Esophagus muscularis mucosa (tissue), 4 donors: ENCODE data around the gene TMEM185A. TPM values are rescaled to one million over a fixed set of nuclear protein-coding genes. Genes with fewer than 3 reads are reported as not detected.
"Not testable (repeated sequence)": the region's sequence is repeated elsewhere in the genome, so short reads cannot be mapped to it uniquely, and the experiment has no call there.

Experiments
- DNase-seq: peaks from one replicate; pipeline ENCODE4 v3.0.0-alpha.2; 2017; ENCODE audit errors: extremely low spot score
- H3K27ac ChIP-seq, 4 donors: fragments of 200-600 bp; sonication (generic); replicated peaks in 1 of 4; 1 replicate in 3 of 4; 2 replicates in 1 of 4; pipeline ENCODE4 v1.5.1; 2016 to 2019; ENCODE audit warnings: mild to moderate bottlenecking in 1 of 4
- H3K27me3 ChIP-seq, 4 donors: fragments of 200-600 bp; sonication (generic); one replicate each; pipeline versions ENCODE4 v1.5.1 to v1.6.0; 2016 to 2019
- H3K36me3 ChIP-seq, 4 donors: fragments of 200-600 bp; sonication (generic); one replicate each; pipeline ENCODE4 v1.5.1; 2016 to 2019
- H3K4me1 ChIP-seq, 4 donors: fragments of 200-600 bp; sonication (generic); one replicate each; pipeline ENCODE4 v1.5.1; 2016 to 2019
- H3K4me3 ChIP-seq, 4 donors: fragments of 200-600 bp; sonication (generic); 1 replicate in 2 of 4; 2 replicates in 2 of 4; pipeline ENCODE4 v1.5.1; 2016 to 2019; ENCODE audit warnings: mild to moderate bottlenecking in 4 of 4, moderate library complexity in 1 of 4
- H3K9me3 ChIP-seq, 4 donors: fragments of 200-600 bp; sonication (generic); 1 replicate in 3 of 4; 2 replicates in 1 of 4; pipeline ENCODE4 v1.5.1; 2016 to 2019
- CTCF ChIP-seq, 3 experiments: fragments of 200-600 bp in 2 of 3; fragments of 450-650 bp in 1 of 3; sonication (generic) in 2 of 3; IDR thresholded peaks; one replicate each; pipeline ENCODE4 v1.5.1; 2017 to 2019; ENCODE audit warnings: antibody characterized with exemption in 3 of 3, mild to moderate bottlenecking in 2 of 3, moderate library complexity in 1 of 3
- EP300 ChIP-seq: sonication (generic); formaldehyde crosslinking; IDR thresholded peaks from one replicate; pipeline ENCODE4 v1.6.1; 2017; ENCODE audit warnings: antibody characterized with exemption
- POLR2A ChIP-seq: fragments of 450-650 bp; IDR thresholded peaks from one replicate; pipeline ENCODE4 v1.6.1; 2017; ENCODE audit warnings: antibody characterized with exemption, moderate library complexity, mild to moderate bottlenecking, low read depth
- POLR2AphosphoS5 ChIP-seq, 2 donors: sonication (generic); formaldehyde crosslinking; IDR thresholded peaks; one replicate each; pipeline ENCODE4 v1.6.1; 2017; ENCODE audit warnings: antibody characterized with exemption in 2 of 2
- WGBS: methylation state at CpG from one replicate; pipeline ENCODE4 v1.1.5; 2018; 5-methylcytosine and 5-hydroxymethylcytosine counted together
- intact Hi-C: fragments of 100-400 bp; cut with DNase I; formaldehyde crosslinking; loops from one replicate; pipeline ENCODE4 v1.15.1; 2023
- total RNA-seq, 4 donors: library from RNA; depleted of rRNA; stranded (reverse); fragments of >200 nt; gene quantifications; one replicate each; pipeline versions ENCODE4 v1.1.0 to v1.2.1, GENCODE V29; 2016

TMEM185A gene
- total RNA-seq, 4 donors from 2014 or later = 11.2 to 26.2 (median 16.5) TPM

- DNase-seq = no peak
- Histone ChIP-seq H3K27ac (no peak overlapping the region), H3K27me3 (no peaks in the 10 kb centered on the region), H3K4me1 (peaks cover 0 to 4% (median 0%) of the 10 kb centered on the region in 4 donors), H3K36me3 (no peaks in the 10 kb centered on the region), H3K4me3 (no peak overlapping the region), H3K9me3 (no peaks in the 10 kb centered on the region)
- intact Hi-C loops = no loop called here
- TF ChIP-seq CTCF (IDR thresholded peaks at IDR 0.05) (no peak), POLR2AphosphoS5 (IDR thresholded peaks at IDR 0.05) (no peak), EP300 (no peak), POLR2A (no peak)
- WGBS = 35% methylated on average over 2 of the region's 2 CpGs
Observed at GRCh38 chrX:149569770-149570169, 61.8 kb downstream of the TMEM185A start.

GRCh38 chrX:149568701-149569296, 62.8 kb downstream of the TMEM185A start:
- Histone ChIP-seq H3K27ac (no peak overlapping the region), H3K36me3 (no peaks in the 10 kb centered on the region), H3K4me3 (no peak overlapping the region), H3K4me1 (peaks cover 0 to 4% (median 0%) of the 10 kb centered on the region in 4 donors), H3K27me3 (no peaks in the 10 kb centered on the region), H3K9me3 (no peaks in the 10 kb centered on the region)
- intact Hi-C loops = no loop called here
- DNase-seq = no peak
- WGBS = 66% methylated on average over 5 of the region's 5 CpGs
- TF ChIP-seq POLR2AphosphoS5 (IDR thresholded peaks at IDR 0.05) (no peak), EP300 (no peak), CTCF (IDR thresholded peaks at IDR 0.05) (no peak), POLR2A (no peak)

GRCh38 chrX:149567621-149568417, 63.8 kb downstream of the TMEM185A start:
- no peaks in the 10 kb centered on the region for H3K9me3 ChIP-seq
- WGBS = 74% methylated on average over 7 of the region's 7 CpGs
- TF ChIP-seq EP300 = no peak
- TF ChIP-seq POLR2AphosphoS5 (IDR thresholded peaks at IDR 0.05) = no peak
- no peak for TF ChIP-seq POLR2A
- TF ChIP-seq CTCF (IDR thresholded peaks at IDR 0.05) = no peak
- no peak overlapping the region for H3K27ac ChIP-seq
- H3K27me3 ChIP-seq = no peaks in the 10 kb centered on the region
- no peak for DNase-seq
- no peaks in the 10 kb centered on the region for H3K36me3 ChIP-seq
- peaks cover 0 to 4% (median 0%) of the 10 kb centered on the region in 4 donors for H3K4me1 ChIP-seq
- H3K4me3 ChIP-seq = no peak overlapping the region
- intact Hi-C loops = no loop called here

GRCh38 chrX:149563359-149563758, 68.2 kb downstream of the TMEM185A start:
- no peak overlapping the region for H3K4me3 ChIP-seq
- 74% methylated on average over 4 of the region's 4 CpGs for WGBS
- intact Hi-C loops = loop anchor here (5.0 kb wide), 1 partner anchor 64 kb away; no protein-coding TSS in a partner anchor
- H3K27ac ChIP-seq = no peak overlapping the region
- DNase-seq = no peak
- no peaks in the 10 kb centered on the region for H3K36me3 ChIP-seq
- H3K4me1 ChIP-seq = no peaks in the 10 kb centered on the region
- H3K27me3 ChIP-seq = no peaks in the 10 kb centered on the region
- H3K9me3 ChIP-seq = no peaks in the 10 kb centered on the region
- TF ChIP-seq POLR2A = no peak

- intact Hi-C loops, H3K27ac ChIP-seq, DNase-seq, H3K4me1 ChIP-seq, H3K4me3 ChIP-seq, H3K9me3 ChIP-seq, H3K27me3 ChIP-seq, H3K36me3 ChIP-seq: not testable (repeated sequence)
- whole genome bisulfite sequencing = no CpG with 5 or more reads among the region's 4 CpGs
Observed at GRCh38 chrX:149555251-149555650, 76.3 kb downstream of the TMEM185A start.

GRCh38 chrX:149551939-149552248, 79.7 kb downstream of the TMEM185A start:
- H3K4me3 ChIP-seq, intact Hi-C loops, DNase-seq, H3K36me3 ChIP-seq, H3K9me3 ChIP-seq, H3K4me1 ChIP-seq, H3K27me3 ChIP-seq, H3K27ac ChIP-seq: not testable (repeated sequence)
- WGBS = no CpG with 5 or more reads among the region's 6 CpGs

- no CpG with 5 or more reads among the region's 4 CpGs for WGBS
- intact Hi-C loops = not testable (repeated sequence)
Observed at GRCh38 chrX:149551245-149551938, 80.2 kb downstream of the TMEM185A start.

GRCh38 chrX:149550454-149550853, 81.1 kb downstream of the TMEM185A start:
- H3K9me3 ChIP-seq, DNase-seq, H3K27me3 ChIP-seq, H3K4me3 ChIP-seq, intact Hi-C loops, H3K27ac ChIP-seq, H3K4me1 ChIP-seq, H3K36me3 ChIP-seq: not testable (repeated sequence)
- 100% methylated on average over 1 of the region's 1 CpG for WGBS

More at GRCh38 chrX:149551245-149551938, 80.2 kb downstream of the TMEM185A start:
- not testable (repeated sequence) for H3K27me3 ChIP-seq, H3K9me3 ChIP-seq, H3K4me3 ChIP-seq, H3K4me1 ChIP-seq, H3K27ac ChIP-seq, DNase-seq, H3K36me3 ChIP-seq

- WGBS = no CpG with 5 or more reads among the region's 6 CpGs
- H3K4me1 ChIP-seq, H3K27me3 ChIP-seq, DNase-seq, intact Hi-C loops, H3K36me3 ChIP-seq, H3K9me3 ChIP-seq, H3K27ac ChIP-seq, H3K4me3 ChIP-seq: not testable (repeated sequence)
Observed at GRCh38 chrX:149549701-149550100, 81.9 kb downstream of the TMEM185A start, which contains the start of gene HSFX3. Gene HSFX3 (minus strand): TSS chrX:149549924. CDS start chrX:149549852, 72 bp downstream.
